GM04504 (cell line): ENCODE results near the gene OTUB2.

Experiments
- DNase-seq: peaks from one replicate; pipeline ENCODE4 v3.0.0-alpha.2; 2012; ENCODE audit warnings: low read depth

OTUB2 gene

GRCh38 chr14:93997082-93997481, 29.1 kb upstream of the OTUB2 start, which contains the start of gene CCDC197:
Gene CCDC197 (plus strand): TSS chr14:93997301. CDS start chr14:93998132, 831 bp downstream.
- DNase-seq = no peak

- no peak for DNase-seq
These were observed 27.9 kb upstream of the OTUB2 start for GRCh38 chr14:93997916-93998870.

- DNase-seq = no peak
These were observed 27.2 kb upstream of the OTUB2 start for GRCh38 chr14:93998871-93999403.

GRCh38 chr14:93999573-93999972, 26.6 kb upstream of the OTUB2 start:
- no peak for DNase-seq

GRCh38 chr14:94000267-94000666, 25.9 kb upstream of the OTUB2 start:
- DNase-seq = no peak

- no peak for DNase-seq
These were observed 25.1 kb upstream of the OTUB2 start for GRCh38 chr14:94001016-94001415.

- peak; percentile 41 for DNase-seq
These were observed 24.4 kb upstream of the OTUB2 start for GRCh38 chr14:94001501-94002396.

GRCh38 chr14:94003397-94003796, 22.7 kb upstream of the OTUB2 start:
- no peak for DNase-seq

- DNase-seq = no peak
These were observed 22.1 kb upstream of the OTUB2 start for GRCh38 chr14:94004015-94004414.

GRCh38 chr14:94005324-94006073, 20.6 kb upstream of the OTUB2 start:
- DNase-seq = no peak

- no peak for DNase-seq
These were observed 17.9 kb upstream of the OTUB2 start for GRCh38 chr14:94008234-94008633.

- DNase-seq = no peak
These were observed 16.4 kb upstream of the OTUB2 start for GRCh38 chr14:94009767-94010166.

- no peak for DNase-seq
These were observed 15.5 kb upstream of the OTUB2 start for GRCh38 chr14:94010625-94011024.

- no peak for DNase-seq
These were observed 14.3 kb upstream of the OTUB2 start for GRCh38 chr14:94011795-94012194.

GRCh38 chr14:94014382-94014781, 11.8 kb upstream of the OTUB2 start:
- DNase-seq = no peak

- no peak for DNase-seq
These were observed 10.9 kb upstream of the OTUB2 start for GRCh38 chr14:94015223-94015622.

GRCh38 chr14:94016446-94016976, 9.6 kb upstream of the OTUB2 start:
- DNase-seq = no peak

- DNase-seq = no peak
These were observed 7.8 kb upstream of the OTUB2 start for GRCh38 chr14:94018308-94018707.

- DNase-seq = no peak
These were observed 6.8 kb upstream of the OTUB2 start for GRCh38 chr14:94019329-94019728.

- no peak for DNase-seq
These were observed 5.9 kb upstream of the OTUB2 start for GRCh38 chr14:94020267-94020666.

- DNase-seq = no peak
These were observed 5.1 kb upstream of the OTUB2 start for GRCh38 chr14:94021001-94021400.
